Esophagus muscularis mucosa (tissue), 3 donors: ENCODE results near the gene CHDH.

Source experiments
- CTCF ChIP-seq, 3 experiments: fragments of 200-600 bp in 2 of 3; fragments of 450-650 bp in 1 of 3; sonication (generic) in 2 of 3; IDR thresholded peaks; one replicate each; pipeline ENCODE4 v1.5.1; 2017 to 2019; ENCODE audit warnings: antibody characterized with exemption in 3 of 3, mild to moderate bottlenecking in 2 of 3, moderate library complexity in 1 of 3
- POLR2AphosphoS5 ChIP-seq, 2 donors: sonication (generic); formaldehyde crosslinking; IDR thresholded peaks; one replicate each; pipeline ENCODE4 v1.6.1; 2017; ENCODE audit warnings: antibody characterized with exemption in 2 of 2

DNA sequence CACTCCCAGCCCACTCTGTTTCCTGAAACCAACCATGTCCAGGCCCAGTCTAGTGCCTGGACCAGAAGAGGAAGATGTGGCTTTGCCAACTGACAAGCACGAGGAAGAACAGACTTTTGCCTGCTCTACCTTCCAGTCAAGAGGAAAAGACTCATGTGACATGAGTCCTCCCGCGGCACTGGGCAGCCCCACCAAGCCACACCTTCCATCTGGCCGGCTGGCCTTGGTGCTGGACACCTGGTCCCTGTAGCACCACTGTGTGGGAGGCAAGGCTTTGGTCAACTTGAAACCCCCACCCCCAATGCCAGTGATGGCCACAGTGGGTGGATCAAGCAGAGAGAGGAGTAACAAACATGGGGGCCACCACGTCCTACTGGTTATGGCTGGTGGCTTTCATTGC is 12.5 kb downstream of the CHDH start:
- TF ChIP-seq CTCF (IDR thresholded peaks at IDR 0.05) (no peak), POLR2AphosphoS5 (IDR thresholded peaks at IDR 0.05) (no peak)
